Endothelial cell of umbilical vein (primary cell): Measurements from ENCODE around the gene SNX9. TPM values are rescaled to one million over a fixed set of nuclear protein-coding genes. Genes with fewer than 3 reads are reported as not detected.

Experiments used
- BruUV-seq: library from RNA; stranded (reverse); fragments of 400-500 nt; replicated peaks from 2 replicates; lab custom pipeline; 2021; lab: Mats Ljungman, UMichigan
- CTCF ChIA-PET: fragments of 300-600, 350-600 bp; sonication (Branson Sonifier 250); formaldehyde crosslinking; loops from one replicate; lab custom pipeline; 2021; ENCODE audit warnings: antibody characterized with exemption, inconsistent platforms; lab: Charles Lee
- POLR2A ChIA-PET: fragments of 300-600, 350-600 bp; sonication (Branson Sonifier 250); formaldehyde crosslinking; loops from one replicate; lab custom pipeline; 2021; ENCODE audit warnings: antibody characterized with exemption, inconsistent platforms; lab: Charles Lee
- DNase-seq: peaks from one replicate; pipeline ENCODE4 v3.0.0-alpha.2; 2011; ENCODE audit warnings: low read depth, low spot score
- FAIRE-seq: peaks from 2 replicates; lab custom pipeline; 2011; peaks lifted over from hg19 to GRCh38; lab: Jason Lieb, UNC
- H2AFZ ChIP-seq: 2 replicates; pipeline ENCODE4 v1.6.0; 2012; ENCODE audit warnings: low read depth, low read length, control low read depth, inconsistent platforms
- H3K27ac ChIP-seq: 2 replicates; pipeline ENCODE4 v1.5.1; 2011; ENCODE audit warnings: low read depth, mild to moderate bottlenecking, control low read depth, low read length, moderate library complexity; ENCODE audit not compliant: insufficient read depth
- H3K27me3 ChIP-seq, 2 experiments: 2 replicates each; pipeline versions ENCODE4 v1.6.0 to v1.6.1; 2011; ENCODE audit warnings: low read length in 2 of 2, mixed read lengths in 1 of 2; ENCODE audit not compliant: control insufficient read depth in 2 of 2, insufficient read depth in 2 of 2
- H3K36me3 ChIP-seq, 2 experiments: 2 replicates in 1 of 2; 3 replicates in 1 of 2; pipeline ENCODE4 v1.5.1; 2011; ENCODE audit warnings: low read length in 2 of 2, mild to moderate bottlenecking in 1 of 2, moderate library complexity in 1 of 2; ENCODE audit not compliant: control insufficient read depth in 2 of 2, insufficient read depth in 2 of 2; ENCODE audit errors: extremely low read depth in 1 of 2
- H3K4me1 ChIP-seq: 3 replicates; pipeline ENCODE4 v1.5.1; 2011; ENCODE audit warnings: mild to moderate bottlenecking, low read length; ENCODE audit not compliant: control insufficient read depth, insufficient read depth; ENCODE audit errors: extremely low read depth
- H3K4me2 ChIP-seq: 2 replicates; pipeline ENCODE4 v1.6.1; 2011; ENCODE audit warnings: low read length, control low read depth, mixed read lengths; ENCODE audit not compliant: insufficient read depth
- H3K4me3 ChIP-seq, 3 experiments: fragments of 200-600 bp in 1 of 3; sonication (generic), shearing (Covaris generic) in 1 of 3; replicated peaks in 1 of 3; 2 replicates each; pipeline ENCODE4 v1.5.1; 2011 to 2016; ENCODE audit warnings: control low read depth in 3 of 3, low read length in 3 of 3, mild to moderate bottlenecking in 2 of 3, inconsistent platforms in 1 of 3, low read depth in 1 of 3, moderate library complexity in 1 of 3; ENCODE audit not compliant: insufficient read depth in 1 of 3
- H3K79me2 ChIP-seq: 2 replicates; pipeline ENCODE4 v1.6.0; 2012; ENCODE audit warnings: low read length, inconsistent platforms; ENCODE audit not compliant: control insufficient read depth, insufficient read depth
- H3K9ac ChIP-seq: replicated peaks from 2 replicates; pipeline ENCODE3; 2011; ENCODE audit warnings: low read length, control low read depth; ENCODE audit not compliant: insufficient read depth; ENCODE audit errors: extremely low read depth
- H3K9me1 ChIP-seq: replicated peaks from 3 replicates; pipeline ENCODE4 v1.6.0; 2011; ENCODE audit warnings: mild to moderate bottlenecking, low read length; ENCODE audit not compliant: control insufficient read depth, insufficient read depth; ENCODE audit errors: extremely low read depth
- H3K9me3 ChIP-seq: replicated peaks from 2 replicates; pipeline ENCODE4 v1.5.1; 2012; ENCODE audit warnings: low read length, inconsistent platforms; ENCODE audit not compliant: control insufficient read depth, insufficient read depth
- H4K20me1 ChIP-seq: replicated peaks from 2 replicates; pipeline ENCODE3; 2011; ENCODE audit warnings: mild to moderate bottlenecking, low read length; ENCODE audit not compliant: control insufficient read depth, insufficient read depth; ENCODE audit errors: extremely low read depth
- EZH2 ChIP-seq: IDR thresholded peaks from 2 replicates; pipeline ENCODE4 v1.6.1; 2012; ENCODE audit warnings: borderline replicate concordance, low read depth, mild to moderate bottlenecking, moderate library complexity, low read length, inconsistent platforms; ENCODE audit not compliant: severe bottlenecking
- FOS ChIP-seq: IDR thresholded peaks from 2 replicates; pipeline ENCODE4 v1.6.1; 2011; ENCODE audit warnings: mild to moderate bottlenecking, low read length, moderate library complexity, borderline replicate concordance; ENCODE audit not compliant: insufficient read depth
- GATA2 ChIP-seq: IDR thresholded peaks from 2 replicates; pipeline ENCODE4 v1.7.0; 2011; ENCODE audit warnings: low read depth, mild to moderate bottlenecking, moderate library complexity, mixed read lengths, low read length; ENCODE audit not compliant: insufficient read length, insufficient read depth
- JUN ChIP-seq: IDR thresholded peaks from 2 replicates; pipeline ENCODE4 v1.6.1; 2011; ENCODE audit warnings: borderline replicate concordance, low read depth; ENCODE audit not compliant: insufficient read length, insufficient read depth
- MYC ChIP-seq: IDR thresholded peaks from one replicate; pipeline ENCODE4 v1.6.1; 2011; ENCODE audit warnings: mild to moderate bottlenecking, low read depth, low read length
- POLR2A ChIP-seq: IDR thresholded peaks from 2 replicates; pipeline ENCODE4 v1.6.1; 2012; ENCODE audit warnings: low read depth, mild to moderate bottlenecking, control low read depth, low read length
- POLR2AphosphoS5 ChIP-seq: IDR thresholded peaks from 2 replicates; pipeline ENCODE4 v1.6.1; 2012; ENCODE audit warnings: low read depth, mild to moderate bottlenecking, control low read depth, low read length, moderate library complexity; ENCODE audit not compliant: insufficient read depth
- dilution Hi-C: fragments of 300-500 bp; cut with MboI; formaldehyde crosslinking; loops from one replicate; pipeline ENCODE4 v1.15.0; 2019; ENCODE audit warnings: low sequenced_read_pairs; ENCODE audit not compliant: extremely low pct_ligation_motif_present
- intact Hi-C: fragments of 100-400 bp; cut with micrococcal nuclease; formaldehyde crosslinking; loops from one replicate; pipeline ENCODE4 v1.10.0; 2022
- polyA plus RNA-seq, 4 experiments: library from polyadenylated mRNA; depleted of rRNA in 3 of 4; stranded (reverse) in 3 of 4; unstranded in 1 of 4; fragments of >200 nt; gene quantifications; 2 replicates each; pipeline versions ENCODE4 v1.2.1 to v1.2.3, GENCODE V29; 2011 to 2012; ENCODE audit warnings: missing spikeins in 1 of 4
- total RNA-seq: library from RNA; stranded (reverse); gene quantifications from 2 replicates; pipeline ENCODE4 v1.2.3, GENCODE V29; 2021
- TF ChIP-seq, protein P1 (sequence below), 2 donors: IDR thresholded peaks; 1 replicate in 1 of 2; 2 replicates in 1 of 2; pipeline ENCODE4 v1.5.1; 2011; ENCODE audit warnings: low read length in 2 of 2, mild to moderate bottlenecking in 2 of 2, moderate library complexity in 2 of 2, control low read depth in 1 of 2, inconsistent platforms in 1 of 2, low read depth in 1 of 2; ENCODE audit not compliant: insufficient read depth in 1 of 2; ENCODE audit errors: extremely low read depth in 1 of 2
- TF ChIP-seq, protein P2 (sequence below): IDR thresholded peaks from 2 replicates; pipeline ENCODE4 v1.6.1; 2011; ENCODE audit not compliant: insufficient read depth, insufficient read length

The SNX9 gene
- total and polyA plus RNA-seq, 2 donors (not counting 3 experiments of a cell fraction or from before 2014, with no cell fraction given) = 27.5 to 54.5 TPM

DNA sequence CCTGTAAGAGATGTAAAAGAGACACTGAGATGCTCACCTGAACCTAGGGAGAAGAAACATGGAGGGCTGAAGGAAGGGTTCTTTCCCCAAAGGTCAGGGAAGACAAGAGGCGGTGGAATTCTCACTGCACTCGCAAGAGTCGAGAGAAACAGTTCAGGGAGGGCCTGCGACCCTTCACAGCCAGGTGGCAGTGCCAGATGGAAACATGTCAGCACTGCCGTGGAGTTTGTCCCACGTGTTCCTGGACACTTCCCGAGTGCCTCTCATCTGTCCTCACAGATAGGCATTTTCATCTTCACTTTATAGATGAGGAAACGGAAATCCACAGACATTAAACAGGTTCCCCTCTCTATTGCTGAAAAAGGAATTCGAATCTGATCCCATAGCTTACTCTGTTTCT lies 88.2 kb downstream of the SNX9 start:
- H3K4me2 ChIP-seq = no peak overlapping the region
- POLR2A ChIA-PET = no interaction called here
- dilution Hi-C loops (no loop called here), intact Hi-C loops (no loop called here)
- DNase-seq (no peak), FAIRE-seq (no peak)
- H3K27ac ChIP-seq = no peak overlapping the region
- TF ChIP-seq EZH2 = no peak
- TF ChIP-seq, protein P1, sequence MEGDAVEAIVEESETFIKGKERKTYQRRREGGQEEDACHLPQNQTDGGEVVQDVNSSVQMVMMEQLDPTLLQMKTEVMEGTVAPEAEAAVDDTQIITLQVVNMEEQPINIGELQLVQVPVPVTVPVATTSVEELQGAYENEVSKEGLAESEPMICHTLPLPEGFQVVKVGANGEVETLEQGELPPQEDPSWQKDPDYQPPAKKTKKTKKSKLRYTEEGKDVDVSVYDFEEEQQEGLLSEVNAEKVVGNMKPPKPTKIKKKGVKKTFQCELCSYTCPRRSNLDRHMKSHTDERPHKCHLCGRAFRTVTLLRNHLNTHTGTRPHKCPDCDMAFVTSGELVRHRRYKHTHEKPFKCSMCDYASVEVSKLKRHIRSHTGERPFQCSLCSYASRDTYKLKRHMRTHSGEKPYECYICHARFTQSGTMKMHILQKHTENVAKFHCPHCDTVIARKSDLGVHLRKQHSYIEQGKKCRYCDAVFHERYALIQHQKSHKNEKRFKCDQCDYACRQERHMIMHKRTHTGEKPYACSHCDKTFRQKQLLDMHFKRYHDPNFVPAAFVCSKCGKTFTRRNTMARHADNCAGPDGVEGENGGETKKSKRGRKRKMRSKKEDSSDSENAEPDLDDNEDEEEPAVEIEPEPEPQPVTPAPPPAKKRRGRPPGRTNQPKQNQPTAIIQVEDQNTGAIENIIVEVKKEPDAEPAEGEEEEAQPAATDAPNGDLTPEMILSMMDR (IDR thresholded peaks at IDR 0.05; ENCODE audit: extremely low read depth in 1 of 2, insufficient read depth in 1 of 2, low read depth in 1 of 2, low read length in 2 of 2) = no peak
- no peak for TF ChIP-seq POLR2AphosphoS5
- TF ChIP-seq GATA2 = no peak
- TF ChIP-seq FOS = no peak
- no peak overlapping the region for H2AFZ ChIP-seq
- H4K20me1 ChIP-seq = peaks cover 2% of the 10 kb centered on the region
- H3K9ac ChIP-seq = no peak overlapping the region
- BruUV-seq = no TSS peak
- H3K27me3 ChIP-seq = no peaks in the 10 kb centered on the region
- peaks cover 2 to 19% of the 10 kb centered on the region in 2 experiments for H3K36me3 ChIP-seq
- CTCF ChIA-PET = no interaction called here
- no peaks in the 10 kb centered on the region for H3K4me1 ChIP-seq
- H3K4me3 ChIP-seq = no peak overlapping the region
- H3K9me1 ChIP-seq = no peaks in the 10 kb centered on the region
- H3K9me3 ChIP-seq = no peaks in the 10 kb centered on the region
- H3K79me2 ChIP-seq = no peaks in the 10 kb centered on the region

DNA sequence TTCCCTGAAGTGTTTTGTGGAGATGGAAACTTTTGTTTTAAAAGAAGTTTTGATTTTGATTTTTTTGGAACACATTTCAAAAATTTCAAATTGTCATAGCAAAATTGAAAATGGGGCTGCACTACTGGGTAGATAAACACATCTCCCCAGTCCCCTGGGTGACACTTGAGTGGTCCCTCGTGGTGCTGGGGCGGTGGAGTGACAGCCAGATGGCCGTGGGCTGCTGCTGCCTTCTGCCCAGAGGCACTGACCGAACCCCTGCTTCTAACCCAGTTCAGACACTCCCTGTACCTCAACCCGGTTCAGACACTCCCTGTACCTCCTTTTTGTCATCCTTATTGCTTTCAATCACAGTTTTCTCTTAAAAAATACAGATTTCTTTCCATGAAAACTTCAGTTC lies 88.7 kb downstream of the SNX9 start:
- H3K27me3 ChIP-seq = no peaks in the 10 kb centered on the region
- POLR2A ChIA-PET = no interaction called here
- intact Hi-C loops (no loop called here), dilution Hi-C loops (no loop called here)
- no peaks in the 10 kb centered on the region for H3K9me1 ChIP-seq
- BruUV-seq = no TSS peak
- peaks cover 2 to 19% of the 10 kb centered on the region in 2 experiments for H3K36me3 ChIP-seq
- CTCF ChIA-PET = no interaction called here
- no peak overlapping the region for H3K9ac ChIP-seq
- H3K4me3 ChIP-seq = no peak overlapping the region
- H2AFZ ChIP-seq = no peak overlapping the region
- TF ChIP-seq JUN (no peak), FOS (no peak), MYC (no peak), EZH2 (no peak), GATA2 (no peak), POLR2AphosphoS5 (no peak), POLR2A (no peak)
- TF ChIP-seq, protein P2, sequence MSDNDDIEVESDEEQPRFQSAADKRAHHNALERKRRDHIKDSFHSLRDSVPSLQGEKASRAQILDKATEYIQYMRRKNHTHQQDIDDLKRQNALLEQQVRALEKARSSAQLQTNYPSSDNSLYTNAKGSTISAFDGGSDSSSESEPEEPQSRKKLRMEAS = no peak
- TF ChIP-seq, protein P1 (IDR thresholded peaks at IDR 0.05; ENCODE audit: extremely low read depth in 1 of 2, insufficient read depth in 1 of 2, low read depth in 1 of 2, low read length in 2 of 2) = no peak
- no peak overlapping the region for H3K27ac ChIP-seq
- H3K9me3 ChIP-seq = no peaks in the 10 kb centered on the region
- H3K4me1 ChIP-seq = no peaks in the 10 kb centered on the region
- H3K79me2 ChIP-seq = no peaks in the 10 kb centered on the region
- no peak for FAIRE-seq
- DNase-seq = no peak
- H4K20me1 ChIP-seq = peaks cover 2% of the 10 kb centered on the region
- H3K4me2 ChIP-seq = no peak overlapping the region
